Endothelial cell of umbilical vein (primary cell): ENCODE data around the gene KCNS3. TPM values are rescaled to one million over a fixed set of nuclear protein-coding genes. Genes with fewer than 3 reads are reported as not detected.

ENCODE experiments used
- BruUV-seq: library from RNA; stranded (reverse); fragments of 400-500 nt; replicated peaks from 2 replicates; lab custom pipeline; 2021; lab: Mats Ljungman, UMichigan
- CTCF ChIA-PET: fragments of 300-600, 350-600 bp; sonication (Branson Sonifier 250); formaldehyde crosslinking; loops from one replicate; lab custom pipeline; 2021; ENCODE audit warnings: antibody characterized with exemption, inconsistent platforms; lab: Charles Lee
- POLR2A ChIA-PET: fragments of 300-600, 350-600 bp; sonication (Branson Sonifier 250); formaldehyde crosslinking; loops from one replicate; lab custom pipeline; 2021; ENCODE audit warnings: antibody characterized with exemption, inconsistent platforms; lab: Charles Lee
- DNase-seq: peaks from one replicate; pipeline ENCODE4 v3.0.0-alpha.2; 2011; ENCODE audit warnings: low read depth, low spot score
- FAIRE-seq: peaks from 2 replicates; lab custom pipeline; 2011; peaks lifted over from hg19 to GRCh38; lab: Jason Lieb, UNC
- H2AFZ ChIP-seq: 2 replicates; pipeline ENCODE4 v1.6.0; 2012; ENCODE audit warnings: low read depth, low read length, control low read depth, inconsistent platforms
- H3K27ac ChIP-seq: 2 replicates; pipeline ENCODE4 v1.5.1; 2011; ENCODE audit warnings: low read depth, mild to moderate bottlenecking, control low read depth, low read length, moderate library complexity; ENCODE audit not compliant: insufficient read depth
- H3K27me3 ChIP-seq, 2 experiments: 2 replicates each; pipeline versions ENCODE4 v1.6.0 to v1.6.1; 2011; ENCODE audit warnings: low read length in 2 of 2, mixed read lengths in 1 of 2; ENCODE audit not compliant: control insufficient read depth in 2 of 2, insufficient read depth in 2 of 2
- H3K36me3 ChIP-seq, 2 experiments: 2 replicates in 1 of 2; 3 replicates in 1 of 2; pipeline ENCODE4 v1.5.1; 2011; ENCODE audit warnings: low read length in 2 of 2, mild to moderate bottlenecking in 1 of 2, moderate library complexity in 1 of 2; ENCODE audit not compliant: control insufficient read depth in 2 of 2, insufficient read depth in 2 of 2; ENCODE audit errors: extremely low read depth in 1 of 2
- H3K4me1 ChIP-seq: 3 replicates; pipeline ENCODE4 v1.5.1; 2011; ENCODE audit warnings: mild to moderate bottlenecking, low read length; ENCODE audit not compliant: control insufficient read depth, insufficient read depth; ENCODE audit errors: extremely low read depth
- H3K4me2 ChIP-seq: 2 replicates; pipeline ENCODE4 v1.6.1; 2011; ENCODE audit warnings: low read length, control low read depth, mixed read lengths; ENCODE audit not compliant: insufficient read depth
- H3K4me3 ChIP-seq, 3 experiments: fragments of 200-600 bp in 1 of 3; sonication (generic), shearing (Covaris generic) in 1 of 3; replicated peaks in 1 of 3; 2 replicates each; pipeline ENCODE4 v1.5.1; 2011 to 2016; ENCODE audit warnings: control low read depth in 3 of 3, low read length in 3 of 3, mild to moderate bottlenecking in 2 of 3, inconsistent platforms in 1 of 3, low read depth in 1 of 3, moderate library complexity in 1 of 3; ENCODE audit not compliant: insufficient read depth in 1 of 3
- H3K79me2 ChIP-seq: 2 replicates; pipeline ENCODE4 v1.6.0; 2012; ENCODE audit warnings: low read length, inconsistent platforms; ENCODE audit not compliant: control insufficient read depth, insufficient read depth
- H3K9ac ChIP-seq: replicated peaks from 2 replicates; pipeline ENCODE3; 2011; ENCODE audit warnings: low read length, control low read depth; ENCODE audit not compliant: insufficient read depth; ENCODE audit errors: extremely low read depth
- H3K9me1 ChIP-seq: replicated peaks from 3 replicates; pipeline ENCODE4 v1.6.0; 2011; ENCODE audit warnings: mild to moderate bottlenecking, low read length; ENCODE audit not compliant: control insufficient read depth, insufficient read depth; ENCODE audit errors: extremely low read depth
- H3K9me3 ChIP-seq: replicated peaks from 2 replicates; pipeline ENCODE4 v1.5.1; 2012; ENCODE audit warnings: low read length, inconsistent platforms; ENCODE audit not compliant: control insufficient read depth, insufficient read depth
- H4K20me1 ChIP-seq: replicated peaks from 2 replicates; pipeline ENCODE3; 2011; ENCODE audit warnings: mild to moderate bottlenecking, low read length; ENCODE audit not compliant: control insufficient read depth, insufficient read depth; ENCODE audit errors: extremely low read depth
- EZH2 ChIP-seq: IDR thresholded peaks from 2 replicates; pipeline ENCODE4 v1.6.1; 2012; ENCODE audit warnings: borderline replicate concordance, low read depth, mild to moderate bottlenecking, moderate library complexity, low read length, inconsistent platforms; ENCODE audit not compliant: severe bottlenecking
- FOS ChIP-seq: IDR thresholded peaks from 2 replicates; pipeline ENCODE4 v1.6.1; 2011; ENCODE audit warnings: mild to moderate bottlenecking, low read length, moderate library complexity, borderline replicate concordance; ENCODE audit not compliant: insufficient read depth
- GATA2 ChIP-seq: IDR thresholded peaks from 2 replicates; pipeline ENCODE4 v1.7.0; 2011; ENCODE audit warnings: low read depth, mild to moderate bottlenecking, moderate library complexity, mixed read lengths, low read length; ENCODE audit not compliant: insufficient read length, insufficient read depth
- JUN ChIP-seq: IDR thresholded peaks from 2 replicates; pipeline ENCODE4 v1.6.1; 2011; ENCODE audit warnings: borderline replicate concordance, low read depth; ENCODE audit not compliant: insufficient read length, insufficient read depth
- MAX ChIP-seq: IDR thresholded peaks from 2 replicates; pipeline ENCODE4 v1.6.1; 2011; ENCODE audit not compliant: insufficient read depth, insufficient read length
- MYC ChIP-seq: IDR thresholded peaks from one replicate; pipeline ENCODE4 v1.6.1; 2011; ENCODE audit warnings: mild to moderate bottlenecking, low read depth, low read length
- POLR2A ChIP-seq: IDR thresholded peaks from 2 replicates; pipeline ENCODE4 v1.6.1; 2012; ENCODE audit warnings: low read depth, mild to moderate bottlenecking, control low read depth, low read length
- POLR2AphosphoS5 ChIP-seq: IDR thresholded peaks from 2 replicates; pipeline ENCODE4 v1.6.1; 2012; ENCODE audit warnings: low read depth, mild to moderate bottlenecking, control low read depth, low read length, moderate library complexity; ENCODE audit not compliant: insufficient read depth
- dilution Hi-C: fragments of 300-500 bp; cut with MboI; formaldehyde crosslinking; loops from one replicate; pipeline ENCODE4 v1.15.0; 2019; ENCODE audit warnings: low sequenced_read_pairs; ENCODE audit not compliant: extremely low pct_ligation_motif_present
- intact Hi-C: fragments of 100-400 bp; cut with micrococcal nuclease; formaldehyde crosslinking; loops from one replicate; pipeline ENCODE4 v1.10.0; 2022
- polyA plus RNA-seq, 4 experiments: library from polyadenylated mRNA; depleted of rRNA in 3 of 4; stranded (reverse) in 3 of 4; unstranded in 1 of 4; fragments of >200 nt; gene quantifications; 2 replicates each; pipeline versions ENCODE4 v1.2.1 to v1.2.3, GENCODE V29; 2011 to 2012; ENCODE audit warnings: missing spikeins in 1 of 4
- total RNA-seq: library from RNA; stranded (reverse); gene quantifications from 2 replicates; pipeline ENCODE4 v1.2.3, GENCODE V29; 2021
- TF ChIP-seq, protein P1 (sequence below), 2 donors: IDR thresholded peaks; 1 replicate in 1 of 2; 2 replicates in 1 of 2; pipeline ENCODE4 v1.5.1; 2011; ENCODE audit warnings: low read length in 2 of 2, mild to moderate bottlenecking in 2 of 2, moderate library complexity in 2 of 2, control low read depth in 1 of 2, inconsistent platforms in 1 of 2, low read depth in 1 of 2; ENCODE audit not compliant: insufficient read depth in 1 of 2; ENCODE audit errors: extremely low read depth in 1 of 2

KCNS3 gene
- total and polyA plus RNA-seq, 2 donors (not counting 3 experiments of a cell fraction or from before 2014, with no cell fraction given), result 0.75 to 2.4 TPM

DNA sequence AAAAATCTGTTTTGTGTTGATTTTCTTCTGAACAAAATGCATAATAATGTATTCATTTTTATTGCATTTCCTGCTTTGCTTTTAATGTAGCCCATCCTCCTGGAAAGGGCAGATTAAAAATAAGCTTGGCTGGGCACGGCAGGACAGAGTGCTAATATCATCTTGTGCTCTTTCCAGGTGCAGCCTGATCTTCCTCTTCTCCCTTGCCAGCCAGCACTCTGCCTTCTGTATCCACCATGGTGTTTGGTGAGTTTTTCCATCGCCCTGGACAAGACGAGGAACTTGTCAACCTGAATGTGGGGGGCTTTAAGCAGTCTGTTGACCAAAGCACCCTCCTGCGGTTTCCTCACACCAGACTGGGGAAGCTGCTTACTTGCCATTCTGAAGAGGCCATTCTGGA is 52.3 kb downstream of the KCNS3 start:
- Histone ChIP-seq H3K4me1 (no peaks in the 10 kb centered on the region), H4K20me1 (no peaks in the 10 kb centered on the region), H3K4me2 (no peak overlapping the region), H2AFZ (no peak overlapping the region), H3K9me3 (no peaks in the 10 kb centered on the region), H3K79me2 (no peaks in the 10 kb centered on the region), H3K4me3 (no peak overlapping the region), H3K36me3 (no peaks in the 10 kb centered on the region), H3K9me1 (no peaks in the 10 kb centered on the region), H3K27ac (no peak overlapping the region), H3K27me3 (no peaks in the 10 kb centered on the region), H3K9ac (no peak overlapping the region)
- no peak for FAIRE-seq
- CTCF ChIA-PET, result interaction anchor here (1.2 kb wide), 1 partner anchor 9 kb away, joined by 3 read pairs; no protein-coding TSS in a partner anchor
- TF ChIP-seq EZH2 (no peak), FOS (no peak), JUN (no peak), MYC (no peak), POLR2A (no peak), POLR2AphosphoS5 (no peak), MAX (no peak), GATA2 (no peak)
- TF ChIP-seq, protein P1, sequence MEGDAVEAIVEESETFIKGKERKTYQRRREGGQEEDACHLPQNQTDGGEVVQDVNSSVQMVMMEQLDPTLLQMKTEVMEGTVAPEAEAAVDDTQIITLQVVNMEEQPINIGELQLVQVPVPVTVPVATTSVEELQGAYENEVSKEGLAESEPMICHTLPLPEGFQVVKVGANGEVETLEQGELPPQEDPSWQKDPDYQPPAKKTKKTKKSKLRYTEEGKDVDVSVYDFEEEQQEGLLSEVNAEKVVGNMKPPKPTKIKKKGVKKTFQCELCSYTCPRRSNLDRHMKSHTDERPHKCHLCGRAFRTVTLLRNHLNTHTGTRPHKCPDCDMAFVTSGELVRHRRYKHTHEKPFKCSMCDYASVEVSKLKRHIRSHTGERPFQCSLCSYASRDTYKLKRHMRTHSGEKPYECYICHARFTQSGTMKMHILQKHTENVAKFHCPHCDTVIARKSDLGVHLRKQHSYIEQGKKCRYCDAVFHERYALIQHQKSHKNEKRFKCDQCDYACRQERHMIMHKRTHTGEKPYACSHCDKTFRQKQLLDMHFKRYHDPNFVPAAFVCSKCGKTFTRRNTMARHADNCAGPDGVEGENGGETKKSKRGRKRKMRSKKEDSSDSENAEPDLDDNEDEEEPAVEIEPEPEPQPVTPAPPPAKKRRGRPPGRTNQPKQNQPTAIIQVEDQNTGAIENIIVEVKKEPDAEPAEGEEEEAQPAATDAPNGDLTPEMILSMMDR (IDR thresholded peaks at IDR 0.05; ENCODE audit: extremely low read depth in 1 of 2, insufficient read depth in 1 of 2, low read depth in 1 of 2, low read length in 2 of 2), result no peak
- dilution Hi-C loops, result no loop called here
- POLR2A ChIA-PET, result no interaction called here
- no TSS peak for BruUV-seq
- DNase-seq, result no peak
- intact Hi-C loops, result no loop called here
